BJ (cell line): Measurements from ENCODE around the gene TRIM2. TPM values are rescaled to one million over a fixed set of nuclear protein-coding genes. Genes with fewer than 3 reads are reported as not detected.

Source experiments
- CTCF ChIA-PET: fragments of 350-600 bp; formaldehyde crosslinking; extraction: SDS; loops from one replicate; lab custom pipeline; 2021; ENCODE audit warnings: antibody characterized with exemption, inconsistent platforms; lab: Yijun Ruan, JAX
- POLR2A ChIA-PET: fragments of 300-600 bp; sonication (Branson Sonifier 250); formaldehyde crosslinking; extraction: SDS; loops from one replicate; lab custom pipeline; 2021; ENCODE audit warnings: antibody characterized with exemption; lab: Charles Lee
- DNase-seq: peaks from one replicate; pipeline ENCODE4 v3.0.0-alpha.2; 2011; ENCODE audit warnings: low read depth
- H3K27me3 ChIP-seq: 2 replicates; pipeline ENCODE4 v1.6.0; 2011; ENCODE audit warnings: low read length; ENCODE audit not compliant: control insufficient read depth, insufficient read depth
- H3K36me3 ChIP-seq: 2 replicates; pipeline ENCODE4 v1.5.1; 2011; ENCODE audit warnings: low read length; ENCODE audit not compliant: control insufficient read depth, insufficient read depth
- H3K4me3 ChIP-seq: 2 replicates; pipeline ENCODE4 v1.5.1; 2011; ENCODE audit warnings: low read depth, mild to moderate bottlenecking, control low read depth, low read length
- CTCF ChIP-seq: IDR thresholded peaks from 2 replicates; pipeline ENCODE4 v1.5.1; 2011; ENCODE audit warnings: low read depth, mild to moderate bottlenecking, control low read depth, inconsistent platforms, low read length, moderate library complexity; ENCODE audit not compliant: insufficient read depth
- polyA plus RNA-seq: library from polyadenylated mRNA; depleted of rRNA; stranded (reverse); fragments of >200 nt; gene quantifications from 2 replicates; pipeline ENCODE4 v1.2.3, GENCODE V29; 2011

The TRIM2 gene
- polyA plus RNA-seq, 1 experiment, result 34.1 TPM

GRCh38 chr4:153257991-153258390 lies 53.7 kb downstream of the TRIM2 start:
- CTCF ChIA-PET, result no interaction called here
- no peak for TF ChIP-seq CTCF
- Histone ChIP-seq H3K36me3 (no peaks in the 10 kb centered on the region), H3K27me3 (no peaks in the 10 kb centered on the region), H3K4me3 (no peak overlapping the region)
- POLR2A ChIA-PET, result no interaction called here
- no peak for DNase-seq

DNA sequence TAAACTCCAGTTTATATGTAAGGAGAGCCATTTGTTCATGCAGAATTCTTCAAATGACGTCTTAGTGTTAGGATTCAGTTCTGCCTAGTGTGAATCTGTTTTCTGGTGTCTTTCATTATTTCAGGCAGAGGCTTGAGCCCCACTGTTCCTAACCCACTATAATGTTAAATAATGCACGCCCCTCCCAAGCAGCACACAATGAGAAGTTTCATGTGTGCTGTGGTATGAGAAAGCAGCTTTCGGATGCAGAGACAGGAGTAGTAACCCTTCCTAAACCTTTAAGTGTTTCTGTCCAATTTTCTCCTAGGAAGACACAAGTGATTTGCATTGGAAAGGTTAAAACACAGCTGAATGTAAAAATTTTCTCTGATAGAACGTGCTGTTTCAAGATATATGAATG lies 54.5 kb downstream of the TRIM2 start:
- POLR2A ChIA-PET, result no interaction called here
- no peaks in the 10 kb centered on the region for H3K27me3 ChIP-seq
- no peak overlapping the region for H3K4me3 ChIP-seq
- DNase-seq, result no peak
- TF ChIP-seq CTCF, result no peak
- no peaks in the 10 kb centered on the region for H3K36me3 ChIP-seq
- CTCF ChIA-PET, result no interaction called here

DNA sequence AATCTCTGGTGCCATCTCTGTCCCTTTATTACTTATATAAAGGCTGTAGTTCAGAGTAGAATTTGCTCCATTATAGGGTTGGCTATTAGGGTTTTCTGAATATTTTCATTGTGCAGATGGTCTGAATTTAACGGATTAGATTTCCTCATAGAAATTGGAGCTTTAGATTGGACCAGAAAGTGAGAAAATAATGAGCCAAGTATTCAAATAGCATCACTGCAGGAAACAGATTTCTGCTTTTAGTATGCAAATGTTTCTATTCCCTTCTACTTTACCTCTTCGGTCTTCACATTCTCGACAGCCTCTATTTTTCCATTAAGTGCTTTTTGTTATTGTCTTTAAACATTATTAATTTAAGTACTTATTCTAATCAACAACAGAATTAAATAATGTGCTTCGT lies 55.4 kb downstream of the TRIM2 start:
- Histone ChIP-seq H3K27me3 (no peaks in the 10 kb centered on the region), H3K4me3 (no peak overlapping the region), H3K36me3 (no peaks in the 10 kb centered on the region)
- DNase-seq, result no peak
- TF ChIP-seq CTCF, result no peak
- CTCF ChIA-PET, result interaction anchor here (1.0 to 1.2 kb wide), 2 partner anchors 84 to 117 kb away, joined by 3 to 4 read pairs; no protein-coding TSS in a partner anchor
- POLR2A ChIA-PET, result no interaction called here

DNA sequence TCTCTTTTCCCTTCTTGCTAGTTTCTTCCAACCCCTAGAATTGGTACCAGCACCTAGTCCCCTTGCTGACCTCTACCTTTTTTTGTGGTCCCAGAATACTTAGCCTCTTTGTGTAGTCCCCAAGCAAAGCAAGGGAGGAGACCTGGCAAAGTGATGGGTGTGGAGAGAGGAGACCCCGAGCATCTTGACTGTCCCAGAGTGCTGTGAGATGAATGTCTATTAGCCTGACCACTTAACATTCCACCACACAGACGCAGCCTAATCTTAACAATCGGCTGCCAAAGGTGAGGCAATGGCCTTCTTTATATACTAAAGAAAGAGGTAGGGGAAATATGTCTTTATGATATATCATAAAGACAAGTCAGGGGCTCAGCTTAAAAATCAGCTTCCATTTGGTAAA lies 55.9 kb downstream of the TRIM2 start:
- ChIA-PET POLR2A (no interaction called here), CTCF (interaction anchor here (1.0 to 1.2 kb wide), 2 partner anchors 84 to 117 kb away, joined by 3 to 4 read pairs; no protein-coding TSS in a partner anchor)
- Histone ChIP-seq H3K27me3 (no peaks in the 10 kb centered on the region), H3K4me3 (no peak overlapping the region), H3K36me3 (no peaks in the 10 kb centered on the region)
- no peak for DNase-seq
- TF ChIP-seq CTCF, result no peak

- TF ChIP-seq CTCF, result no peak
- H3K27me3 ChIP-seq, result no peaks in the 10 kb centered on the region
- H3K36me3 ChIP-seq, result no peaks in the 10 kb centered on the region
- ChIA-PET POLR2A (no interaction called here), CTCF (no interaction called here)
- DNase-seq, result peak; percentile 69
- no peak overlapping the region for H3K4me3 ChIP-seq
Measured at GRCh38 chr4:153260553-153261300, 56.5 kb downstream of the TRIM2 start.
